HG02571 (cell line): ENCODE measurements around the gene TBCK.
"Not testable (repeated sequence)": the region's sequence is repeated elsewhere in the genome, so short reads cannot be mapped to it uniquely, and the experiment has no call there.

Experiments
- ATAC-seq: cut with Tn5 transposase; IDR thresholded peaks from one replicate; pipeline ENCODE4 v1.9.1; 2021; ENCODE audit warnings: mild to moderate bottlenecking, moderate library complexity; ENCODE audit not compliant: unreplicated experiment

The TBCK gene

GRCh38 chr4:106323119-106323518 is 7.1 kb upstream of the TBCK start:
- no peak for ATAC-seq

GRCh38 chr4:106321814-106322213 is 5.8 kb upstream of the TBCK start:
- not testable (repeated sequence) for ATAC-seq

- not testable (repeated sequence) for ATAC-seq
Observed at GRCh38 chr4:106321168-106321567, 5.2 kb upstream of the TBCK start.

- no peak for ATAC-seq
Observed at GRCh38 chr4:106320235-106320634, 4.2 kb upstream of the TBCK start.

GRCh38 chr4:106318511-106318910 is 2.5 kb upstream of the TBCK start:
- ATAC-seq, result no peak

GRCh38 chr4:106317815-106318214 is 1.8 kb upstream of the TBCK start:
- ATAC-seq, result no peak

- ATAC-seq, result peak; percentile 2
Observed at GRCh38 chr4:106316773-106317409, 882 bp upstream of the TBCK start.

- peak; percentile 23 for ATAC-seq
Observed at GRCh38 chr4:106315476-106315967, 487 bp downstream of the TBCK start.

- ATAC-seq, result no peak
Observed at GRCh38 chr4:106314960-106315359, 1.0 kb downstream of the TBCK start.

GRCh38 chr4:106312997-106313522 is 2.9 kb downstream of the TBCK start:
- no peak for ATAC-seq

- ATAC-seq, result no peak
Observed at GRCh38 chr4:106312377-106312776, 3.6 kb downstream of the TBCK start.

GRCh38 chr4:106306561-106306960 is 9.4 kb downstream of the TBCK start:
- ATAC-seq, result no peak

GRCh38 chr4:106305435-106306055 is 10.5 kb downstream of the TBCK start:
- ATAC-seq, result no peak

- ATAC-seq, result no peak
Observed at GRCh38 chr4:106304632-106305031, 11.4 kb downstream of the TBCK start.

- ATAC-seq, result no peak
Observed at GRCh38 chr4:106303548-106304281, 12.3 kb downstream of the TBCK start.

GRCh38 chr4:106302062-106302438 is 14.0 kb downstream of the TBCK start:
- no peak for ATAC-seq

GRCh38 chr4:106301393-106302061 is 14.5 kb downstream of the TBCK start:
- ATAC-seq, result no peak

GRCh38 chr4:106299977-106300376 is 16.0 kb downstream of the TBCK start:
- ATAC-seq, result no peak

- no peak for ATAC-seq
Observed at GRCh38 chr4:106297245-106298035, 18.6 kb downstream of the TBCK start.

GRCh38 chr4:106294062-106294461 is 21.9 kb downstream of the TBCK start:
- no peak for ATAC-seq
